Esophagus squamous epithelium (tissue), 5 donors: ENCODE results near the gene MSX1. TPM values are rescaled to one million over a fixed set of nuclear protein-coding genes. Genes with fewer than 3 reads are reported as not detected.

Experiments used
- DNase-seq: peaks from one replicate; lab custom pipeline; 2025; lab: John Stamatoyannopoulos, UW
- H3K27ac ChIP-seq, 4 donors: fragments of 200-600 bp; sonication (generic); one replicate each; pipeline ENCODE4 v1.5.1; 2016 to 2019; ENCODE audit warnings: mild to moderate bottlenecking in 1 of 4
- H3K27me3 ChIP-seq, 4 donors: fragments of 200-600 bp; sonication (generic); 1 replicate in 3 of 4; 2 replicates in 1 of 4; pipeline versions ENCODE4 v1.5.1 to v1.6.0; 2017 to 2021; ENCODE audit warnings: antibody characterized with exemption in 1 of 4
- H3K36me3 ChIP-seq, 3 donors: fragments of 200-600 bp; sonication (generic); one replicate each; pipeline ENCODE4 v1.5.1; 2016 to 2019
- H3K4me1 ChIP-seq, 3 donors: fragments of 200-600 bp; sonication (generic); one replicate each; pipeline ENCODE4 v1.5.1; 2017 to 2019
- H3K4me3 ChIP-seq, 4 donors: fragments of 200-600 bp; sonication (generic); 1 replicate in 3 of 4; 2 replicates in 1 of 4; pipeline ENCODE4 v1.5.1; 2016 to 2019; ENCODE audit warnings: mild to moderate bottlenecking in 2 of 4, moderate library complexity in 1 of 4
- H3K9me3 ChIP-seq, 3 donors: fragments of 200-600 bp; sonication (generic); one replicate each; pipeline ENCODE4 v1.5.1; 2016 to 2019
- CTCF ChIP-seq, 6 experiments: fragments of 450-650 bp in 4 of 6; fragments of 200-600 bp in 2 of 6; sonication (generic) in 2 of 6; IDR thresholded peaks; one replicate each; pipeline ENCODE4 v1.5.1; 2016 to 2019; ENCODE audit warnings: antibody characterized with exemption in 6 of 6, mild to moderate bottlenecking in 4 of 6, moderate library complexity in 4 of 6
- POLR2A ChIP-seq, 4 donors: fragments of 450-650 bp; IDR thresholded peaks; one replicate each; pipeline ENCODE4 v1.6.1; 2017; ENCODE audit warnings: antibody characterized with exemption in 4 of 4, mild to moderate bottlenecking in 4 of 4, moderate library complexity in 3 of 4
- WGBS, 2 donors: methylation state at CpG; one replicate each; pipeline ENCODE4 v1.1.5; 2018; 5-methylcytosine and 5-hydroxymethylcytosine counted together
- intact Hi-C: fragments of 100-400 bp; cut with DNase I; formaldehyde crosslinking; loops from one replicate; pipeline ENCODE4 v1.15.0; 2022
- total RNA-seq, 4 donors: library from RNA; depleted of rRNA; stranded (reverse); fragments of >200 nt; gene quantifications; one replicate each; pipeline ENCODE4 v1.1.0, GENCODE V29; 2016
- donor health status: DM: yes; HTN: yes; CAD: no.

MSX1 gene
- total RNA-seq, 4 donors from 2014 or later: 0.76 to 1.4 TPM; not detected in 2

GRCh38 chr4:4849524-4850193, 9.8 kb upstream of the MSX1 start:
- H3K27me3 ChIP-seq: peaks cover 13 to 100% (median 25%) of the 10 kb centered on the region in 4 donors
- no peak for DNase-seq

DNA sequence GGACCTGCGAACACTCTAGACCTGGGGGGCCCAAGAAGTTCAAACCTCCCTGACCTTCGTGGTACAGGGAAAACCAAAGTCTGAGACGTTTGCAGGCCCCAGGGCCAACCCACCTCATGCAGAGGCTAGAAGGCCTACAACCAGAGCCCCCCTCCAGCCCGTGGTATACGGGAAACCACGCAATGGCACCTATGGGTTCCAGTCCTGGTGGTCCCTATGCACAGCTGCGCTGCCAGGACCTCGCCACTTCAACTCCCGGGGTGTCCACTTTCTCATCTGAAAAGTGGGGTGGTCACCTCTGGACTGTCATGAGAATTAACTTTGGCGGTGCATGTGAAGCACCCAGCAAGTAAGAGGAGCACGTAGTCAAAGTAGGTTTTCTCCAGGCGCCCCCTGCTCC, 8.4 kb upstream of the MSX1 start:
- no peaks in the 10 kb centered on the region for H3K9me3 ChIP-seq
- intact Hi-C loops: no loop called here
- H3K36me3 ChIP-seq: no peaks in the 10 kb centered on the region
- no peak overlapping the region for H3K27ac ChIP-seq
- no peak for DNase-seq
- 77 to 95% methylated on average over 4 to 5 of the region's 12 CpGs for WGBS, 2 donors
- no peak overlapping the region for H3K4me3 ChIP-seq
- TF ChIP-seq CTCF (IDR thresholded peaks at IDR 0.05) (no peak), POLR2A (IDR thresholded peaks at IDR 0.05) (no peak)
- H3K27me3 ChIP-seq: peaks cover 26 to 100% (median 37%) of the 10 kb centered on the region in 4 donors
- peaks cover under 1 to 33% (median 15%) of the 10 kb centered on the region in 3 donors for H3K4me1 ChIP-seq

More at GRCh38 chr4:4849524-4850193, 9.8 kb upstream of the MSX1 start:
- TF ChIP-seq CTCF (IDR thresholded peaks at IDR 0.05): no peak
- TF ChIP-seq POLR2A (IDR thresholded peaks at IDR 0.05): no peak
- H3K9me3 ChIP-seq: no peaks in the 10 kb centered on the region
- no peak overlapping the region for H3K4me3 ChIP-seq
- 89% methylated on average over 5 to 6 of the region's 9 CpGs for WGBS, 2 donors
- intact Hi-C loops: no loop called here
- H3K36me3 ChIP-seq: no peaks in the 10 kb centered on the region
- H3K4me1 ChIP-seq: peaks cover 0 to 19% (median 14%) of the 10 kb centered on the region in 3 donors
- H3K27ac ChIP-seq: no peak overlapping the region

DNA sequence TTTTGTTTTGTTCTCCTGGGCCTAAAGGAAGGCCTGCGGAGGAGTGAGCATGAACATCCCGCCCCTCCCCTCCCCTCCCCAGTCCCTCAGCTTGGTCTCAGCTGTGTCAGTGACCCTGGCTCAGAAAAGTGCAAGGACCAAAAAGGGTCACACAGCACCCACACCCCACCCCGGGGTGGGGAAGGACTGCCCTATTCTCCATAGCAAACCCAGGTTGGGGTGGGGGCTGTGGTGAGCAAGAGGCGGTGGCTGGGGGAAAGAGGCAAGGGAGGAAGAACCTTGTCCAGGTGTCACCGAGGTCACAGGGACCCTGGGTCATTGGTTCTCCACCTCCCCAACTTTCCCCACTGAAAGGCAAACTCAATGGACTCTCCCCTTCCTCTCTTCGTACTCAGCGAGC, 7.6 kb upstream of the MSX1 start:
- no peak for DNase-seq
- H3K27me3 ChIP-seq: peaks cover 34 to 100% (median 44%) of the 10 kb centered on the region in 4 donors
- H3K4me3 ChIP-seq: no peak overlapping the region
- H3K4me1 ChIP-seq: peaks cover 9 to 41% (median 23%) of the 10 kb centered on the region in 3 donors
- H3K27ac ChIP-seq: no peak overlapping the region
- WGBS, 2 donors: 47 to 78% methylated on average over 5 to 6 of the region's 7 CpGs
- no peaks in the 10 kb centered on the region for H3K36me3 ChIP-seq
- H3K9me3 ChIP-seq: no peaks in the 10 kb centered on the region
- intact Hi-C loops: no loop called here
- TF ChIP-seq POLR2A (IDR thresholded peaks at IDR 0.05): no peak
- no peak for TF ChIP-seq CTCF (IDR thresholded peaks at IDR 0.05)

GRCh38 chr4:4852591-4853362, 6.7 kb upstream of the MSX1 start:
- Histone ChIP-seq H3K27me3 (peaks cover 41 to 100% (median 51%) of the 10 kb centered on the region in 4 donors), H3K4me3 (peak overlapping the region in 3 of 4 donors; percentile 12 to 58 (median 32)), H3K27ac (no peak overlapping the region), H3K4me1 (peaks cover 10 to 48% (median 27%) of the 10 kb centered on the region in 3 donors), H3K36me3 (no peaks in the 10 kb centered on the region), H3K9me3 (peaks cover 0 to 3% (median 0%) of the 10 kb centered on the region in 3 donors)
- intact Hi-C loops: no loop called here
- 1 to 3% methylated on average over 21 to 23 of the region's 42 CpGs for WGBS, 2 donors
- TF ChIP-seq POLR2A (IDR thresholded peaks at IDR 0.05): no peak
- peak in 1 of 6 experiments; percentile 14 for TF ChIP-seq CTCF (IDR thresholded peaks at IDR 0.05)
- no peak for DNase-seq
